Embryonic facial prominence (tissue), 1 donor: ENCODE results near the gene CDK12.
"Not testable (repeated sequence)": the region's sequence is repeated elsewhere in the genome, so short reads cannot be mapped to it uniquely, and the experiment has no call there.

Experiments used
- DNase-seq: peaks from one replicate; pipeline ENCODE4 v3.0.0-alpha.2; 2016; ENCODE audit errors: extremely low spot score

The CDK12 gene

DNA sequence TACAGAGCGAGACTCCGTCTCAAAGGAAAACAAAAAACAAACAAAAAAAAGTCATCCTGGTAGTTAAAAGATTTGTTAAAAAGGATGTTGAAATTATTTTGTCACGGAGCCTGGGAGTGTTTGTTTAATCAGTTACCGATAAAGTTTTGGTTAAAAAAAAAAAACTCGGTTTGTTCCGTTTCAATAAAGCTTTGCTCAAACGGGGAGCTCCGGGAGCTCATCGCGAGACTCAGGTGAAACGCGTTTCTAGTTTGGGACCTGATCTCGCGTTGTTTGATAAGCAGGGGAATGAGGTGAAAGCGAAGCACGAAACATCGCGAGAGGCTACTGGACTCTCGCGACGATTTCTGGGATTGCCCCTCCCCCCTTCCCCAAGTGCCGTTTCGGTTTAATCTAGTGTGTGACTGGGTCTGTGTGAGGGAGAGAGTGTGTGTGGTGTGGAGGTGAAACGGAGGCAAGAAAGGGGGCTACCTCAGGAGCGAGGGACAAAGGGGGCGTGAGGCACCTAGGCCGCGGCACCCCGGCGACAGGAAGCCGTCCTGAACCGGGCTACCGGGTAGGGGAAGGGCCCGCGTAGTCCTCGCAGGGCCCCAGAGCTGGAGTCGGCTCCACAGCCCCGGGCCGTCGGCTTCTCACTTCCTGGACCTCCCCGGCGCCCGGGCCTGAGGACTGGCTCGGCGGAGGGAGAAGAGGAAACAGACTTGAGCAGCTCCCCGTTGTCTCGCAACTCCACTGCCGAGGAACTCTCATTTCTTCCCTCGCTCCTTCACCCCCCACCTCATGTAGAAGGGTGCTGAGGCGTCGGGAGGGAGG is at the start of gene CDK12:
TSS of gene CDK12 (plus strand) at position 374 of the 813 bp plus-strand sequence. CDS start 586 bp downstream, outside the sequence.
- peak; percentile 99 for DNase-seq

DNA sequence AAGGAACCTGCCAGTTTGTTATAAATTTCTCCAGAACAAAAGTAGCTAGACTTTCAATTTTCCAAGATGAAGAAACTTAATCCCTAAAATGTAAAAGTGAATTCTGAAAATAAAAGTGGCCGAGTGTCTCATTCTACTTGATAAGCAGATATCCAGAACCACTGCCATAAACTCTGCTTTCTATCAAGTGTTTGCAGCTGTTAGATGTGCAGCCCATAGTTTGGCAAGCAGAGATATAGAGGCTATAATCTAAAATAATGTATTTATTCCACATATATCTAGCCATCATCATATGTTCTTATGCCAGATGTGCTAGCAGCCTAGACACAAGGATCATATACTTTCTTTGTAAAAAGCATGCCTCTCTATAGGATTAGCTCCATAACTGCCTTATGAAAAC is 45.1 kb upstream of the CDK12 start:
- DNase-seq, result no peak

DNA sequence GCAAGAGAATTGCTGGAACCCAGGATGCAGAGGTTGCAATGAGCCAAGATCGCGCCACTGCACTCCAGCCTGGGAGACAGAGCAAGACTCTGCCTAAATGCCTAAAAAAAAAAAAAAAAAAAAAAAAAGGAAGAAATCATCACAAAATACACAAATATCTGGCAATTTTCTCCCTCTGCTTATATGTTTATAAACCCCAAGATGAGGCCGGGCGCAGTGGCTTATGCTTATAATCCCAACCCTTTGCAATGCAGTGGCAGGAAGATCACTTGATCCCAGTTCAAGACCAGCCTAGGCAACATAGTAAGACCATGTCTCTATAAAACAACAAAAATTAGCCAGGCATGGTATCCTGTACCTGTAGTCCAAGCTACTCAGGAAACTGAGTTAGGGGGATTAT is 31.7 kb upstream of the CDK12 start:
- no peak for DNase-seq

DNA sequence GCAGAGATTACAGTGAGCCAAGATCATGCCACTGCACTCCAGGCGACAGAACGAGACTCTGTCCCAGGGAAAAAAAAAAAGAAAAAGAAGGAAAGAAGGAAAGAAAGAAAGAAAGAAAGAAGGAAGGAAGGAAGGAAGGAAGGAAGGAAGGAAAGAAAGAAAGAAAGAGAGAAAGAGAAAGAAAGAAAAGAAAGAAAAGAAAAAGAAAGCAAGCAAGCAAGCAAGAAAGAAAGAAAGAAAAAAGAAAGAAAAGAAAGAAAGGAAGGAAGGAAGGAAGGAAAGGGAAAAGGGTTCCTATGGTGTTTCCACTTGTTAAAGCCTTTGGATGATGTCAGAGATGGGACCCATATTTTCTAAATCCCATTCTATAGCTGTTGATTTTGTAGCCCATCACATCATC is 21.4 kb upstream of the CDK12 start:
- not testable (repeated sequence) for DNase-seq

DNA sequence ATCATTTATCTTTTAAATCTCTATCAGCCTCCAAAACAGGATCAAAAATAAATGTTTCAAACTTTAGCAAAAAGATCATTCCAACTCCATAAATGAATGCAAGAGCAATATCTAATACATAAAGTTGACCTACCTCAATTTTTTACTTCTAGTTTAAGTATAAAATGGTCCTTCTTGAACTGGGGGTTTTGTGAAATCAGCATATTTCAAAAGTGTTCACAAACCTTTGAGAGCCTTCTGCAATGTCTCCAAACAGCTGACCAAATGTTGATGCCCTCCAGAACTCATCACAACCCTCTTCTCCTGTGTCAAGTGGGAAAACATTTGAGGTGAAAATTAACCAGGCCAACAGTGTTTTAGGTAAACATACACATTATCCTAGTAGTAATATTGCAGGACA is 18.0 kb upstream of the CDK12 start:
- no peak for DNase-seq

DNA sequence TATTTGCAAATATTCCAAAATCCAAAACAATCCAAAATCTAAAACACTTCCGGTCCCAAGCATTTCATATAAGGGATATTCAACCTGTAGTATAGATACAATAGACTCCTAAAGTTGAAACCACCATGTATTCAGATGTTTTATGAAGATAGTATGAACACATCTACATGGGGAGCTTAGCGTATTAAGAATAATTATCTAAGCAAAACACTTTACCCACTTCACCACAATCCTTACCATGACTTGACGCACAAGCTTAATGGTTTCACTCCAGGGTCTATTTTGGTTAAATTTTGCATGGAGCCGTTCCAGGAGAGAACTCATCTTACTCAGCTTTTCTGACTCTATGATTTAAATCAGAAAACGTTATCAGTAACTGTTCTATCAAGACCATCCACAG is 13.7 kb upstream of the CDK12 start:
- DNase-seq, result no peak

DNA sequence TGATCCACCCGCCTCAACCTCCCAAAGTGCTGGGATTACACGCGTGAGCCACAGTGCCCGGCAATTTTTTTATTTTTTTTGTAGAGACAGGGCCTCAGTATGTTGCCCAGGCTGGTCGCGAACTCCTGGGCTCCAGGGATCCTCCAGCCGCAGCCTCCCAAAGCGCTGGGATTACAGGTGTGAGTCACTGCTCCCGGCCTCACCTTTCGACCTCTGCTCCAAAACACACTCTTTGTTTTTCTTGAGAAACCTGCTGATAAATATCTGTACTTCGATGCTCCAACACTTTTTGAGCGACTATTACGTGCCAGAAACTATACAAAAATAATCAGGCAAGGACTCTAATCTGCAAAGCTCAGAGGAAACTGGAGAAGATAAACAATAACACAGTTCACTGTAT is 11.2 kb upstream of the CDK12 start:
- DNase-seq, result no peak

DNA sequence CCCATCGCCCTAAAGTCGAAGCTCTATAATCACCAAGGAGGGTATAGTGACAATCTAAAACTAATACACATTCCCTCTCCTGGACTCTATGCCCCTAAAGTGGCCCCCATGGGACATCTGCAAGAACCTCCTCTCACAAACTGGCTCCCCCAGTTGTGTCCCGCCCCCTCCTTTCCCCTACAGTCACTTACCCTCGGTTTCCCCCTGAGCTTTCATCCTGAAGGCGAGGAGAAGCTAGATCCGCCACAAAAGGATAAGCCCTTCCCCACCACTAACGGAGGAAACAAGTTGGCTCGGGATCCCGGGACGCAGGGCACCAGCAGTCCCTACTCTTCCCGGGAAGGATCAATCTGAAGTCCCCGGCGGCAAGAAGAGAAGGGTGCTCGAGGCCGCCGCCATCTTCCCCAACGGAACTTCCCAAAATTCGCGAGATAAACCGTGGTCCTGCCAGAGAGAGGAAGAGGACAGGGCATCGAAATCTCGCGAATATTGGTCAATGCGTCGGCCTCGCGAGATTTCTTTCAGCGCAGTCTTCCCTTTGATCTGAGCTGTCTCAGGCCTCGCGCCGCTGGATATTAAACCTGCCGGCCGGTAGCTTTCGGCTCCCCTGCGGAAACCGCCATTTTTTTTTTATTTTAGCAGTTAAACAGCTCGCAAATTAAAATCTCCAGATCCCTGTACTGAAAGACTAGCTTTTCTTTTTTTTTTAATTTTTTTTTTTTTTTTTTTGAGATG is 10.3 kb upstream of the CDK12 start, which contains the start of gene MED1:
TSS of gene MED1 (minus strand) at position 417 of the 735 bp plus-strand sequence. CDS start at position 216, 201 bp downstream.
- peak; percentile 98 for DNase-seq

DNA sequence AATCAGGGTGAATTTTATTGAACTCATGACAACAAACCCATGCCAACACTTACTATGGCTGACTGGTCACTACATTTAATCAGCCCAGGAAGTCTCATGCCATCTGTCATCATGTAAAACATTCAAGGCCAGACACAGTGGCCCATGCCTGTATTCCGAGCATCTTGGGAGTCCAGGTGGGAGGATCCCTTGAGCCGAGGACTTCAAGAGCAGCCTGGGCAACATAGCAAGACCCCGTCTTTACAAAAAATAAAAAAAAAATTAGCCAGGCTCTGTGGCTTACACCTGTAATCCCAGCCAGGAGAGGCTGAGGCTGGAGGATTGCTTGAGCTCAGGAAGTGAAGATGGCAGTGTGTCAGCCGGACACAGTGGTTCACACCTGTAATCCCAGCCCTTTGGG is 5.4 kb upstream of the CDK12 start:
- DNase-seq, result no peak

DNA sequence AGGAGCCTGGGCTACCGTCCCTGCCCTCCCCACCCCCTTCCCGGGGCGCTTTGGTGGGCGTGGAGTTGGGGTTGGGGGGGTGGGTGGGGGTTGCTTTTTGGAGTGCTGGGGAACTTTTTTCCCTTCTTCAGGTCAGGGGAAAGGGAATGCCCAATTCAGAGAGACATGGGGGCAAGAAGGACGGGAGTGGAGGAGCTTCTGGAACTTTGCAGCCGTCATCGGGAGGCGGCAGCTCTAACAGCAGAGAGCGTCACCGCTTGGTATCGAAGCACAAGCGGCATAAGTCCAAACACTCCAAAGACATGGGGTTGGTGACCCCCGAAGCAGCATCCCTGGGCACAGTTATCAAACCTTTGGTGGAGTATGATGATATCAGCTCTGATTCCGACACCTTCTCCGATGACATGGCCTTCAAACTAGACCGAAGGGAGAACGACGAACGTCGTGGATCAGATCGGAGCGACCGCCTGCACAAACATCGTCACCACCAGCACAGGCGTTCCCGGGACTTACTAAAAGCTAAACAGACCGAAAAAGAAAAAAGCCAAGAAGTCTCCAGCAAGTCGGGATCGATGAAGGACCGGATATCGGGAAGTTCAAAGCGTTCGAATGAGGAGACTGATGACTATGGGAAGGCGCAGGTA is 762 bp downstream of the CDK12 start:
- no peak for DNase-seq

DNA sequence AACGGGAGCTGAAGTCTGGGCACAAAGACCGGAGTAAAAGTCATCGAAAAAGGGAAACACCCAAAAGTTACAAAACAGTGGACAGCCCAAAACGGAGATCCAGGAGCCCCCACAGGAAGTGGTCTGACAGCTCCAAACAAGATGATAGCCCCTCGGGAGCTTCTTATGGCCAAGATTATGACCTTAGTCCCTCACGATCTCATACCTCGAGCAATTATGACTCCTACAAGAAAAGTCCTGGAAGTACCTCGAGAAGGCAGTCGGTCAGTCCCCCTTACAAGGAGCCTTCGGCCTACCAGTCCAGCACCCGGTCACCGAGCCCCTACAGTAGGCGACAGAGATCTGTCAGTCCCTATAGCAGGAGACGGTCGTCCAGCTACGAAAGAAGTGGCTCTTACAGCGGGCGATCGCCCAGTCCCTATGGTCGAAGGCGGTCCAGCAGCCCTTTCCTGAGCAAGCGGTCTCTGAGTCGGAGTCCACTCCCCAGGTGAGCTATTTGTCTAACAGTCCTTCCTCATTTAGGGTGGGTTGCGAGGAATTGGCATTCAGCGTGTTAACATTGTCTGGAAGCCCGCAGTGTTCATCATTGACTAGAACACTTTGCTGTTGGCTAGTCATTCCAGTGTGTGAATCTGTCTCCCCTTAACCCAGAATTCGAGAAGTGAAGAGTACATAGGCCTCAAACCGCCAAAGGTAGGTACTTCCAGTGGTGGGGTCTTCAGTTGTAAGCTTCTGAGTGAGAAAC is 1.5 kb downstream of the CDK12 start:
- no peak for DNase-seq

DNA sequence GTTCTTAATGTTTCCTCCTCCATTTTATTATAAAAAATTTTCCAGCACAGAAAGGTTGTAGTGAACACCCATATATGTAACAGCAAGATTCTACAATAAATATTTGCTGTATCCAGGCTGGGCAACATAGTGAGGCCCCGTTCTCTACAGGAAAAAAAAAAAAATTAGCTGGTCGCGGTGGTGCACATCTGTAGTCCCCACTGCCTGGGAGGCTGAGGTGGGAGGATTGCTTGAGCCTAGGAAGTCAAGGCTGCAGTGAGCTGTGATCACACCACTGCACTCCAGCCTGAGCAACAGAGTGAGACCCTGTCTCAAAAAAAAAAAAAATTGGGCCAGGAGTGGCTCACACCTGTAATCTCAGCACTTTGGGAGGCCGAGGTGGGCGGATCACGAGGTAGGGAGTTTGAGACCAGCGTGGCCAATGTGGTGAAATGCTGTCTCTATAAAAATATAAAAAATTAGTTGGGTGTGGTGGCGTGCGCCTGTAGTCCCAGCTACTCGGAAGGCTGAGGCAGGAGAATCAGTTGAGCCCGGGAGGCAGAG is 3.4 kb downstream of the CDK12 start:
- not testable (repeated sequence) for DNase-seq

DNA sequence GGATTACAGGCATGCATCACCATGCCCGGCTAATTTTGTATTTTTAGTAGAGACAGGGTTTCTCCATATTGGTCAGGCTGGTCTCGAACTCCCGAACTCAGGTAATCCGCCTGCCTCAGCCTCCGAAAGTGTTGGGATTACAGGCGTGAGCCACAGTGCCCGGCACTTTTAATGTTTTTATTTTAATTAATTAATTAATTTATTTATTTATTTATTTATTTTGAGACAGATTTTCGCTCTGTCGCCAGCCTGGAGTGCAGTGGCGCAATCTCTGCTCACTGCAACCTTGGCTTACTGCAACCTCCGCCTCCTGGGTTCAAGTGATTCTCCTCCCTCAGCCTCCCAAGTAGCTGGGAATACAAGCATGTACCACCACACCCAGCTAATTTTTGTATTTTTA is 7.3 kb downstream of the CDK12 start:
- DNase-seq, result not testable (repeated sequence)

DNA sequence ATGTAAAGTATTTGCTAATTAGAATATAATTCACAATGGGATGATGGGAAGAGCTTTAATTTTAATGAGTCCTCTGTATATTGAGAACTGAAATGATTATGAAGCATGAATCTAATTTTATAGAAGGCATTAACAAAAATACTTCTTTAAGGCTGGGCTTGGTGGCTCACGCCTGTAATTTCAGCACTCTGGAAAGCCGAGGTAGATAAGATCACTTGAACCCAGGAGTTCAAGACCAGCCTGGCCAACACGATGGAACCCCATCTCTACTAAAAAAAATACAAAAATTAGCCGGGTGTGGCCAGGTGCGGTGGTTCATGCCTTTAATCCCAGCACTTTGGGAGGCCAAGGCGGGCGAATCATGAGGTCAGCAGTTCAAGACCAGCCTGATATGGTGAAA is 12.0 kb downstream of the CDK12 start:
- no peak for DNase-seq

DNA sequence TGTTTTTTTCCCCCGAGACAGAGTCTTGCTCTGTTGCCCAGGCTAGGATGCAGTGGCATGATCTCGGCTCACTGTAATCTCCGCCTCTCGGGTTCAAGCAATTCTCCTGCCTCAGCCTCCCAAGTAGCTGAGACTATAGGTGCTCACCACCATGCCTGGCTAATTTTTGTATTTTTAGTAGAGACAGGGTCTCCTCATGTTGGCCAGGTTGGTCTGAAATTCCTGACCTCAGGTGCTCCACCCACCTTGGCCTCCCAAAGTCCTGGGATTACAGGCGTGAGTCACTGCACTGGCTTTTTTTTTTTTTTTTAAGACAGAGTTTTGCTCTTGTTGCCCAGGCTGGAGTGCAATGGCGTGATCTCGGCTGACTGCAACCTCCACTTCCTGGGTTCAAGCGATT is 18.3 kb downstream of the CDK12 start:
- DNase-seq, result not testable (repeated sequence)

DNA sequence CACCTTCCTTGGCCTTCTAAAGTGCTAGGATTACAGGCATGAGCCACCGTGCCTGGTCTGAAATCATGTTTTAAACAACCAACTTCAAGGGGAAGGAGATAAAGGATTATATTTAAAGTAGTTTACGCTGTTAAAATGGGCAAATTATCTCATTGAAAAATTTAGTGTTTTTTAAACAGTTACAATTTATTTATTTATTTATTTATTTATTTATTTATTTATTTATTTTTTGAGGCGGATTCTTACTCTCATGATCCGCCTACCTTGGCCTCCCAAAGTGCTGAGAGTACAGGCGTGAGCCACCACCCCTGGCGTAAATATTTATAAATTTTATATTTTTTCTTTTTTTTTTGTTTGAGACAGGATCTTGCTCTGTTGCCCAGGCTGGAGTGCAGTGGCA is 22.2 kb downstream of the CDK12 start:
- no peak for DNase-seq

DNA sequence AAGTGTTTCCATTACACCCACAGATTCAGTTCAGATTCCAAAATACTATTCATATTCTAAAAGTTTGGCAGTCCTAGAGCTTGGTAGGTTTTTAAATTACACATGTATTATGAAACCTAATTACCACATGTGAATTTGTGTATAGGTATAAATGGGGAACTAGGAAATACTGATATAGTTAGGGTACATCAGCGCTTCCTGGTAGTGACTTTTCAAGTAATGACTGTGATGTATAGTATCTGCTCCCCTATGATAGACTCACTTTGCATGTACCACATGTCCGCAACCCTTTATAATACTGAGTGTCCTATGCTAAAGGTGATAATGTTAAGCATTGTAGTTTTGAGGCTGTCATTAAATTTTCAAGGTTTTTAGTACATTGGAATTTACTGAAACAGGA is 22.9 kb downstream of the CDK12 start:
- no peak for DNase-seq

DNA sequence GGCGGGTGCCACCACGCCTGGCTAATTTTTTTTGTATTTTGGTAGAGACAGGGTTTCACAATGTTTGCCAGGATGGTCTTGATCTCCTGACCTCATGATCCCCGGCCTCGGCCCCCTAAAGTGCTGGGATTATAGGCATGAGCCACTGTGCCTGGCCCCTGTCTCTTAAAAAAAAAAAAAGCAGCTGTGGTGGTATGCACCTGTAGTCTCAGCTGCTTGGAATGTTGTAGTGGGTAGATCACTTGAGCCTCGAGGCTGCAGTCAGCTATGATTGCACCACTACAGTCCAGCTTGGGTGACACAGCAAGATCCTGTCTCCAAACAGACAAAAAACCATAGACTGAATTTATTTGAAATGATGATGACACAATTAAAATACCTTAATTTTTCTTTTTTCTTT is 24.3 kb downstream of the CDK12 start:
- no peak for DNase-seq

DNA sequence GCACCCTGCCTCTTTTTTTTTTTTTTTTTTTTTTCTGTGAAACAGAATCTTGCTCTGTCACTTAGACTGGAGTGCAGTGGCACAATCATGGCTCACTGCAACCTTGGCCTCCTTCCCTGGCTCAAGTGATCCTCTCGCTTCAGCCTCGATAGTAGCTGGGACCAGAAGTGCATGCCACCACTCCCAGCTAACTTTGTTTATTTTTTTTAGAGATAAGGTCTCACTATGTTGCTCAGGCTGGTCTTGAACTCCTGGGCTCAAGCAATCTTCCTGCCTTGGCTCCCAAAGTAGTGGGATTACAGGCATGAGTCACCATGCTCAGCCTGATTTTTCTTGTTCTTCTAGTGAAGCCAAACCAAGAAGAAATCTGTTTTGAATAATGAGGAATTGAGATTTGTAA is 25.0 kb downstream of the CDK12 start:
- no peak for DNase-seq

DNA sequence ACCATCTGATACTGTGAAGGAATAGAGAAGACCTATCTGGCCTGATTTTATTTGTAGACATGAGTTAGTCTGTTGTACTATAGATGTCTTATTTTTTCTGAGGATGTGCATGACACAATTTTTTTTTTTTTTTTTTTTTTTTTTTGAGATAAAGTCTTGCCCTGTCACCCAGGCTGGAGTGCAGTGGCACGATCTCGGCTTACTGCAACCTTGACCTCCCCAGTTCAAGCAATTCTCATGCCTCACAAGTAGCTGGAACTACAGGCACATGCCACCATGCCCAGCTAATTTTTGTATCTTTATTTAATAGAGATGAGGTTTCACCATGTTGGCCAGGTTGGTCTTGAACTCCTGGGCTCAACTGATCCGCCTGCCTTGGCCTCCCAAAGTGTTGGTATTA is 26.2 kb downstream of the CDK12 start:
- DNase-seq, result not testable (repeated sequence)

DNA sequence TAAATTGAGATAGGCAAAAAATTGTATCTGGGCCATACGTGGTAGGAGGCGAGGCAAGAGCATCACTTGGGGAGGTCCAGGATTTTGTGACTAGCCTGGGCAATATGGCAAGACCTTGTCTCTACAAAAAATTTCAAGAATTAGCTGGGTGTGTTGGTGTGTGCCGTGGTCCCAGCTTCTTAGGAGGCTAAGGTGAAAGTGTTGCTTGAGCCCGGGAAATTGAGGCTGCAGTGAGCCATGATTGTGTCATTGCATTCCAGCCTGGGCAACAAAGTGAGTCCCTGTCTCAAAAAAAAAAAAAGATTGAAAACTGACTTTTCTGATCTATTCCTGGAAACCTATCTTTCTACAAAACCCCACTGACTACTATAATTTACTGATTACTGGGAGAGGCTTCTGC is 26.7 kb downstream of the CDK12 start:
- no peak for DNase-seq

DNA sequence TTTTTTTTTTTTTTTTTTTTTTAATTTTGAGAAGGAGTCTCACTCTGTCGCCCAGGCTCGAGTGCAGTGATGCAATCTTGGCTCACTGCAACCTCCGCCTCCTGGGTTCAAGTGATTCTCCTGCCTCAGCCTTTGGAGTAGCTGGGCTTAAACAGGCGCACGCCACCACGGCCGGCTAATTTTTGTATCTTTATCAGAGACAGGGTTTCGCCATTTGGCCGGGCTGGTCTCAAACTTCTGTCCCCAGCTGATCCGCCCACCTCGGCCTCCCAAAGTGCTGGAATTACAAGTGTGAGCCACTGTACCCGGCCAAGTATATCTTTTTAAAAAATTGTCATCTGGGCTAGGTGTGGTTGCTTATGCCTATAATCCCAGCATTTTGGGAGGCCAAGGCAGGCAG is 35.6 kb downstream of the CDK12 start:
- not testable (repeated sequence) for DNase-seq
